ENCODE measurements around the gene SWI5. TPM values are rescaled to one million over a fixed set of nuclear protein-coding genes. Genes with fewer than 3 reads are reported as not detected.
A peak's percentile ranks its signal among the peaks of the same experiment; 100 is the strongest.

SWI5 gene
- total RNA-seq, 1 donor from 2014 or later: 26.7 TPM

- DNase-seq (ENCODE audit: low spot score): no peak
These were observed 24.4 kb upstream of the SWI5 start for GRCh38 chr9:128251732-128252100.

GRCh38 chr9:128252317-128253139 lies 23.5 kb upstream of the SWI5 start:
- no peak for DNase-seq (ENCODE audit: low spot score)

- no peak for DNase-seq (ENCODE audit: low spot score)
These were observed 22.7 kb upstream of the SWI5 start for GRCh38 chr9:128253140-128253990.

GRCh38 chr9:128253991-128254346 lies 22.1 kb upstream of the SWI5 start:
- no peak for DNase-seq (ENCODE audit: low spot score)

- no peak for DNase-seq (ENCODE audit: low spot score)
These were observed 21.7 kb upstream of the SWI5 start for GRCh38 chr9:128254362-128254761.

- DNase-seq (ENCODE audit: low spot score): peak; percentile 57
These were observed 21.0 kb upstream of the SWI5 start for GRCh38 chr9:128254855-128255759.

- DNase-seq (ENCODE audit: low spot score): no peak
These were observed 18.8 kb upstream of the SWI5 start for GRCh38 chr9:128257086-128257825.

- no peak for DNase-seq (ENCODE audit: low spot score)
These were observed 18.2 kb upstream of the SWI5 start for GRCh38 chr9:128257907-128258306.

- DNase-seq (ENCODE audit: low spot score): no peak
These were observed 17.8 kb upstream of the SWI5 start for GRCh38 chr9:128258326-128258725.

- no peak for DNase-seq (ENCODE audit: low spot score)
These were observed 16.9 kb upstream of the SWI5 start for GRCh38 chr9:128259156-128259555.

GRCh38 chr9:128260340-128260739 lies 15.7 kb upstream of the SWI5 start:
- DNase-seq (ENCODE audit: low spot score): no peak

GRCh38 chr9:128262687-128263086 lies 13.4 kb upstream of the SWI5 start:
- DNase-seq (ENCODE audit: low spot score): no peak

- DNase-seq (ENCODE audit: low spot score): no peak
These were observed 10.7 kb upstream of the SWI5 start for GRCh38 chr9:128265348-128265847.

- no peak for DNase-seq (ENCODE audit: low spot score)
These were observed 9.0 kb upstream of the SWI5 start for GRCh38 chr9:128266868-128267590.

GRCh38 chr9:128271112-128271511 lies 5.0 kb upstream of the SWI5 start:
- no peak for DNase-seq (ENCODE audit: low spot score)

GRCh38 chr9:128271512-128271911 lies 4.6 kb upstream of the SWI5 start:
- no peak for DNase-seq (ENCODE audit: low spot score)

GRCh38 chr9:128274245-128274644 lies 1.8 kb upstream of the SWI5 start:
- no peak for DNase-seq (ENCODE audit: low spot score)

GRCh38 chr9:128275198-128276007 lies 673 bp upstream of the SWI5 start, which contains the start of gene GOLGA2:
Gene GOLGA2 (minus strand): TSS chr9:128276007. CDS start chr9:128275976, 31 bp downstream.
- peak; percentile 64 for DNase-seq (ENCODE audit: low spot score)

- DNase-seq (ENCODE audit: low spot score): peak; percentile 64
These were observed 646 bp downstream of the SWI5 start for GRCh38 chr9:128276574-128277270.
